ENCODE measurements around the gene BIK.

BIK gene

GRCh38 chr22:43162412-43163150 is 52.0 kb downstream of the BIK start:
- ATAC-seq (no peak), DNase-seq (no peak)

- DNase-seq (no peak), ATAC-seq (no peak)
Observed at GRCh38 chr22:43163241-43163795, 52.8 kb downstream of the BIK start.

GRCh38 chr22:43164636-43165035 is 54.1 kb downstream of the BIK start:
- DNase-seq (no peak), ATAC-seq (no peak)

- ATAC-seq: no peak
Observed at GRCh38 chr22:43166132-43166930, 55.8 kb downstream of the BIK start.

GRCh38 chr22:43167001-43167589 is 56.5 kb downstream of the BIK start:
- no peak for ATAC-seq
- DNase-seq: no peak

More at GRCh38 chr22:43166132-43166930, 55.8 kb downstream of the BIK start:
- DNase-seq: no peak

GRCh38 chr22:43168471-43169309 is 58.1 kb downstream of the BIK start:
- ATAC-seq: no peak
- DNase-seq: no peak

GRCh38 chr22:43169310-43170130 is 59.0 kb downstream of the BIK start:
- DNase-seq (no peak), ATAC-seq (no peak)

- DNase-seq (no peak), ATAC-seq (no peak)
Observed at GRCh38 chr22:43170131-43170480, 59.6 kb downstream of the BIK start.

- ATAC-seq (no peak), DNase-seq (no peak)
Observed at GRCh38 chr22:43171019-43171491, 60.5 kb downstream of the BIK start.

GRCh38 chr22:43171607-43172006 is 61.1 kb downstream of the BIK start:
- no peak for ATAC-seq

GRCh38 chr22:43172191-43172590 is 61.6 kb downstream of the BIK start:
- ATAC-seq (no peak), DNase-seq (no peak)

More at GRCh38 chr22:43171607-43172006, 61.1 kb downstream of the BIK start:
- DNase-seq: no peak

- ATAC-seq (no peak), DNase-seq (no peak)
Observed at GRCh38 chr22:43173566-43173965, 63.0 kb downstream of the BIK start.

GRCh38 chr22:43173976-43174720 is 63.6 kb downstream of the BIK start:
- DNase-seq (no peak), ATAC-seq (no peak)

GRCh38 chr22:43174941-43175531 is 64.5 kb downstream of the BIK start:
- ATAC-seq (no peak), DNase-seq (no peak)

GRCh38 chr22:43176090-43176489 is 65.5 kb downstream of the BIK start:
- no peak for DNase-seq
- ATAC-seq: no peak

GRCh38 chr22:43177479-43177878 is 66.9 kb downstream of the BIK start:
- no peak for DNase-seq
- no peak for ATAC-seq
